Measurements from ENCODE around the gene ZMAT5. TPM values are rescaled to one million over a fixed set of nuclear protein-coding genes. Genes with fewer than 3 reads are reported as not detected.

Gene ZMAT5
- total and polyA plus RNA-seq, 9 of the 15 experiments (the other 6 are each of a cell fraction or from before 2014, with no cell fraction given): 2.0 to 25.2 (median 11.9) TPM

GRCh38 chr22:29768052-29768693, 1.4 kb upstream of the ZMAT5 start:
- FAIRE-seq (peak; percentile 49), DNase-seq (ENCODE audit: extremely low read depth in 1 of 4, low spot score in 3 of 4) (peak in 1 of 4 experiments; percentile 16), ATAC-seq (no peak)
- peaks cover 0 to 6% of the 10 kb centered on the region in 2 experiments; a peak in 2 of 5 replicates for H3K4me1 ChIP-seq (replicated peaks in 1 of 2; ENCODE audit: control insufficient read depth in 2 of 2, insufficient read depth in 2 of 2, low read length in 2 of 2)
- peaks cover 29% of the 10 kb centered on the region for H3K36me3 ChIP-seq (ENCODE audit: control insufficient read depth, insufficient read depth, low read length)
- H3K79me2 ChIP-seq (ENCODE audit: control insufficient read depth, insufficient read depth, low read length): peaks cover 33% of the 10 kb centered on the region
- CTCF ChIA-PET (ENCODE audit: low intra/inter-chr PET ratio): no interaction called here
- H3K27ac ChIP-seq (ENCODE audit: extremely low read depth, low read depth, low read length): peak overlapping the region; percentile 98
- POLR2A ChIA-PET: no interaction called here
- BruUV-seq (replicated peaks): no TSS peak
- 14% methylated on average over 6 of the region's 6 CpGs for WGBS (ENCODE audit: insufficient coverage, low coverage, missing lambda C conversion rate)
- H4K20me1 ChIP-seq (replicated peaks; ENCODE audit: control insufficient read depth, insufficient read depth, low read length): no peaks in the 10 kb centered on the region; the same call in 1 of the 2 replicates
- no peaks in the 10 kb centered on the region for H3K9me1 ChIP-seq (ENCODE audit: control insufficient read depth, insufficient read depth, low read length)
- H2AFZ ChIP-seq (ENCODE audit: low read depth, low read length): 0 out of 2 replicates have a peak overlapping the region, but pooled peaks have one; percentile 99
- in situ Hi-C loops (cut with MboI): no loop called here
- intact Hi-C loops (cut with micrococcal nuclease): no loop called here
- H3K9ac ChIP-seq (ENCODE audit: insufficient read depth in 1 of 2, low read depth in 2 of 2, low read length in 2 of 2): peak overlapping the region; percentile 98 to 99
- H3K4me3 ChIP-seq: peak overlapping the region; percentile 99
- H3K27me3 ChIP-seq (ENCODE audit: control insufficient read depth in 2 of 2, insufficient read depth in 2 of 2, low read length in 2 of 2): no peaks in the 10 kb centered on the region
- no peaks in the 10 kb centered on the region for H3K9me3 ChIP-seq (replicated peaks; ENCODE audit: control insufficient read depth, insufficient read depth, low read depth, low read length)
- H3K4me2 ChIP-seq (ENCODE audit: insufficient read depth, low read length): peak overlapping the region; percentile 100
- TF ChIP-seq SMARCA4 (IDR thresholded peaks at IDR 0.05): no peak
- TF ChIP-seq ZNF143 (CRISPR knock-in tag; IDR thresholded peaks at IDR 0.05): no peak
- TF ChIP-seq NEUROD1 (IDR thresholded peaks at IDR 0.05; ENCODE audit: borderline replicate concordance, low read depth, low read length, partially characterized antibody): no peak
- TF ChIP-seq ZNF395 (CRISPR knock-in tag; IDR thresholded peaks at IDR 0.05): no peak
- TF ChIP-seq MAZ (CRISPR knock-in tag; conservative IDR thresholded peaks at IDR 0.05 in 1 of 2, IDR thresholded peaks at IDR 0.05 in 1 of 2): no peak
- TF ChIP-seq ZNF77 (CRISPR knock-in tag; IDR thresholded peaks at IDR 0.05): no peak
- no peak for TF ChIP-seq SOX6 (IDR thresholded peaks at IDR 0.05)
- no peak for TF ChIP-seq ZNF23 (CRISPR knock-in tag; IDR thresholded peaks at IDR 0.05)
- no peak for TF ChIP-seq PCBP1 (IDR thresholded peaks at IDR 0.05; ENCODE audit: low read depth, low read length, poor library complexity, severe bottlenecking)
- TF ChIP-seq RREB1 (CRISPR knock-in tag; IDR thresholded peaks at IDR 0.05): no peak
- TF ChIP-seq RB1 (IDR thresholded peaks at IDR 0.05; ENCODE audit: low read depth): no peak
- TF ChIP-seq ELF2 (CRISPR knock-in tag; IDR thresholded peaks at IDR 0.05): no peak
- no peak for TF ChIP-seq CHAMP1 (IDR thresholded peaks at IDR 0.05)
